IMR-90 (cell line): ENCODE data around the gene LRIG1. TPM values are rescaled to one million over a fixed set of nuclear protein-coding genes. Genes with fewer than 3 reads are reported as not detected.

Experiments
- ATAC-seq: fragments of 200-7000 bp; cut with Tn5 transposase; 2 replicates; pipeline ENCODE4 v1.9.1; 2020; ENCODE audit warnings: low read depth, mild to moderate bottlenecking, moderate library complexity
- BruUV-seq: library from RNA; stranded (reverse); fragments of 400-500 nt; replicated peaks from 2 replicates; lab custom pipeline; 2021; lab: Mats Ljungman, UMichigan
- CTCF ChIA-PET: fragments of 300-600 bp; formaldehyde crosslinking; extraction: SDS; loops from one replicate; lab custom pipeline; 2021; ENCODE audit warnings: antibody characterized with exemption; lab: Yijun Ruan, JAX
- POLR2A ChIA-PET: fragments of 300-600 bp; sonication (Branson Sonifier 250); formaldehyde crosslinking; loops from one replicate; lab custom pipeline; 2022; ENCODE audit warnings: antibody characterized with exemption; ENCODE audit not compliant: unreplicated experiment; lab: Charles Lee
- DNase-seq: peaks from one replicate; pipeline ENCODE4 v3.0.0; 2013
- H2AFZ ChIP-seq: replicated peaks from 2 replicates; pipeline ENCODE3; 2013; ENCODE audit warnings: low read length, mild to moderate bottlenecking; ENCODE audit not compliant: poor library complexity
- H2AK5ac ChIP-seq: 2 replicates; pipeline ENCODE4 v1.6.1; 2013; ENCODE audit warnings: low read depth, low read length, inconsistent platforms
- H2AK9ac ChIP-seq: replicated peaks from 2 replicates; pipeline ENCODE3; 2013; ENCODE audit warnings: mild to moderate bottlenecking, low read depth, low read length, moderate library complexity; ENCODE audit not compliant: poor library complexity
- H2BK120ac ChIP-seq: 2 replicates; pipeline ENCODE4 v1.6.1; 2013; ENCODE audit warnings: low read depth, low read length, inconsistent platforms
- H2BK15ac ChIP-seq: 3 replicates; pipeline ENCODE4 v1.6.1; 2013; ENCODE audit warnings: low read depth, low read length, inconsistent platforms
- H2BK20ac ChIP-seq: 2 replicates; pipeline ENCODE4 v1.6.1; 2013; ENCODE audit warnings: low read depth, mild to moderate bottlenecking, inconsistent platforms, low read length, moderate library complexity
- H2BK5ac ChIP-seq: 2 replicates; pipeline ENCODE4 v1.6.1; 2013; ENCODE audit warnings: mild to moderate bottlenecking, low read depth, low read length, inconsistent platforms; ENCODE audit not compliant: poor library complexity, severe bottlenecking
- H3K14ac ChIP-seq: replicated peaks from 2 replicates; pipeline ENCODE4 v1.6.1; 2013; ENCODE audit warnings: low read depth, low read length, inconsistent platforms
- H3K18ac ChIP-seq: 2 replicates; pipeline ENCODE4 v1.6.1; 2013; ENCODE audit warnings: low read depth, low read length, control low read depth
- H3K23ac ChIP-seq: 2 replicates; pipeline ENCODE4 v1.6.1; 2013; ENCODE audit warnings: low read depth, low read length, inconsistent platforms
- H3K27ac ChIP-seq: 2 replicates; pipeline ENCODE4 v1.5.1; 2013; ENCODE audit warnings: mild to moderate bottlenecking, control low read depth, low read length; ENCODE audit not compliant: insufficient read depth
- H3K27me3 ChIP-seq: 2 replicates; pipeline ENCODE4 v1.6.1; 2013; ENCODE audit warnings: low read length; ENCODE audit not compliant: control insufficient read depth, insufficient read depth
- H3K36me3 ChIP-seq: 2 replicates; pipeline ENCODE4 v1.6.1; 2013; ENCODE audit warnings: low read length, mixed read lengths; ENCODE audit not compliant: control insufficient read depth, insufficient read depth
- H3K4ac ChIP-seq: 2 replicates; pipeline ENCODE4 v1.6.1; 2013; ENCODE audit warnings: low read depth, low read length, inconsistent platforms
- H3K4me1 ChIP-seq: 2 replicates; pipeline ENCODE4 v1.6.1; 2013; ENCODE audit warnings: low read length, mixed read lengths; ENCODE audit not compliant: control insufficient read depth, insufficient read depth
- H3K4me2 ChIP-seq: 2 replicates; pipeline ENCODE4 v1.6.1; 2013; ENCODE audit warnings: low read depth, mild to moderate bottlenecking, control low read depth, low read length, moderate library complexity
- H3K4me3 ChIP-seq: 2 replicates; pipeline ENCODE4 v1.5.1; 2013; ENCODE audit warnings: low read depth, mild to moderate bottlenecking, control low read depth, low read length, moderate library complexity; ENCODE audit not compliant: insufficient read depth
- H3K56ac ChIP-seq: 2 replicates; pipeline ENCODE4 v1.6.1; 2013; ENCODE audit warnings: low read length, inconsistent platforms; ENCODE audit not compliant: insufficient read depth; ENCODE audit errors: extremely low read depth
- H3K79me1 ChIP-seq, 2 experiments: 2 replicates each; pipeline ENCODE4 v1.6.1; 2013; ENCODE audit warnings: low read length in 2 of 2, inconsistent platforms in 1 of 2, low read depth in 1 of 2
- H3K9ac ChIP-seq: 2 replicates; pipeline ENCODE4 v1.6.1; 2013; ENCODE audit warnings: low read depth, low read length, control low read depth
- H3K9me1 ChIP-seq: 2 replicates; pipeline ENCODE4 v1.6.1; 2013; ENCODE audit warnings: low read length, inconsistent platforms; ENCODE audit not compliant: insufficient read depth
- H3K9me3 ChIP-seq: 2 replicates; pipeline ENCODE4 v1.6.1; 2013; ENCODE audit warnings: low read length; ENCODE audit not compliant: control insufficient read depth, insufficient read depth
- H4K20me1 ChIP-seq: 2 replicates; pipeline ENCODE4 v1.6.1; 2013; ENCODE audit warnings: low read length, inconsistent platforms; ENCODE audit not compliant: insufficient read depth
- H4K5ac ChIP-seq: 2 replicates; pipeline ENCODE4 v1.6.1; 2013; ENCODE audit warnings: mild to moderate bottlenecking, low read depth, low read length, control low read depth
- H4K8ac ChIP-seq, 2 experiments: 2 replicates each; pipeline ENCODE4 v1.6.1; 2013; ENCODE audit warnings: low read depth in 2 of 2, low read length in 2 of 2, control low read depth in 1 of 2, inconsistent platforms in 1 of 2
- H4K91ac ChIP-seq: 2 replicates; pipeline ENCODE4 v1.6.1; 2013; ENCODE audit warnings: low read depth, low read length, inconsistent platforms; ENCODE audit not compliant: insufficient read depth
- BHLHE40 ChIP-seq: fragments of 150-350 bp; IDR thresholded peaks from 2 replicates; pipeline ENCODE4 v1.6.1; 2016; ENCODE audit warnings: mild to moderate bottlenecking, low read depth, low read length
- FOS ChIP-seq: fragments of 150-350 bp; IDR thresholded peaks from 2 replicates; pipeline ENCODE4 v1.6.1; 2016; ENCODE audit warnings: low read depth, low read length
- MAFK ChIP-seq: IDR thresholded peaks from 2 replicates; pipeline ENCODE4 v1.6.1; 2012; ENCODE audit warnings: low read depth, low read length, improper control_type of control experiment
- MAZ ChIP-seq: IDR thresholded peaks from 2 replicates; pipeline ENCODE4 v1.6.1; 2012; ENCODE audit warnings: low read depth, mild to moderate bottlenecking, low read length, improper control_type of control experiment, moderate library complexity, borderline replicate concordance
- WGBS, 2 experiments: methylation state at CpG; one replicate each; pipeline versions ENCODE4 v1.1.5 to v1.1.7; 2013; ENCODE audit warnings: missing lambda C conversion rate in 2 of 2; ENCODE audit not compliant: insufficient read length in 1 of 2; ENCODE audit errors: extremely low coverage in 2 of 2; 5-methylcytosine and 5-hydroxymethylcytosine counted together
- dilution Hi-C: fragments of 300-500 bp; cut with HindIII; formaldehyde crosslinking; loops from one replicate; pipeline ENCODE4 v1.14.3; 2018; ENCODE audit warnings: low sequenced_read_pairs; ENCODE audit not compliant: unreplicated experiment
- in situ Hi-C: fragments of 300-500 bp; cut with MboI; formaldehyde crosslinking; loops from 3 replicates; pipeline ENCODE4 v1.14.3; 2019; ENCODE audit warnings: low sequenced_read_pairs, inconsistent platforms, mixed read lengths
- intact Hi-C: fragments of 100-400 bp; cut with micrococcal nuclease; formaldehyde crosslinking; loops from 2 replicates; pipeline ENCODE4 v1.10.0; 2022
- polyA plus RNA-seq, 3 experiments: library from polyadenylated mRNA; depleted of rRNA; stranded (reverse); fragments of >200 nt; gene quantifications; 2 replicates each; pipeline ENCODE4 v1.2.3, GENCODE V29; 2012; ENCODE audit warnings: low replicate concordance in 1 of 3
- total RNA-seq: library from RNA; depleted of rRNA; stranded (reverse); fragments of >200 nt; gene quantifications from 2 replicates; pipeline ENCODE4 v1.2.3, GENCODE V29; 2012

The LRIG1 gene
- total and polyA plus RNA-seq, 2 of the 4 experiments (the other 2 are of a cell fraction): 62.8 to 87.8 TPM

GRCh38 chr3:66394019-66394752 is 106.6 kb downstream of the LRIG1 start:
- intact Hi-C loops: no loop called here
- Histone ChIP-seq H3K79me1 (peaks cover 0 to 5% of the 10 kb centered on the region in 2 experiments; a peak in 1 of 4 replicates), H3K4ac (peak overlapping the region; percentile 18; the same call in 1 of the 2 replicates), H3K27ac (peak overlapping the region; percentile 35), H2AK9ac (no peak overlapping the region), H2AK5ac (no peak overlapping the region), H4K5ac (no peak overlapping the region), H2BK5ac (no peak overlapping the region), H4K91ac (no peak overlapping the region; the same call in 1 of the 2 replicates), H3K9me1 (peaks cover 23% of the 10 kb centered on the region), H3K4me2 (no peak overlapping the region), H3K9ac (no peak overlapping the region), H3K14ac (no peak overlapping the region), H3K27me3 (no peaks in the 10 kb centered on the region), H3K18ac (no peak overlapping the region; the same call in 1 of the 2 replicates), H3K9me3 (no peaks in the 10 kb centered on the region), H2BK15ac (no peak overlapping the region), H2BK120ac (0 out of 2 replicates have a peak overlapping the region, but pooled peaks have one; percentile 8), H3K36me3 (peaks cover 59% of the 10 kb centered on the region), H4K20me1 (no peaks in the 10 kb centered on the region), H3K56ac (no peak overlapping the region), H2AFZ (no peak overlapping the region), H4K8ac (peak overlapping the region in 1 of 2 experiments; percentile 17; a peak in 1 of 4 replicates), H3K4me3 (no peak overlapping the region), H3K23ac (no peak overlapping the region), H3K4me1 (peaks cover 13% of the 10 kb centered on the region), H2BK20ac (no peak overlapping the region)
- dilution Hi-C loops: no loop called here
- no peak for TF ChIP-seq FOS
- no peak for TF ChIP-seq BHLHE40
- no peak for TF ChIP-seq MAZ
- no peak for TF ChIP-seq MAFK
- POLR2A ChIA-PET: no interaction called here
- CTCF ChIA-PET: interaction anchor here (1.3 kb wide), 1 partner anchor 10 kb away, joined by 4 read pairs; no protein-coding TSS in a partner anchor
- no peak for DNase-seq
- WGBS, 2 experiments: 92% methylated on average over 4 of the region's 12 CpGs; no CpG with 5 or more reads in 1 of the 2 experiments
- in situ Hi-C loops: no loop called here
- ATAC-seq: no peak
- no TSS peak for BruUV-seq
